B cell (primary cell): ENCODE results near the gene FARP1. TPM values are rescaled to one million over a fixed set of nuclear protein-coding genes. Genes with fewer than 3 reads are reported as not detected.

Experiments used
- polyA plus RNA-seq: library from polyadenylated mRNA; depleted of rRNA; stranded (reverse); fragments of >200 nt; gene quantifications from 2 replicates; pipeline ENCODE4 v1.2.3, GENCODE V29; 2012
- small RNA-seq: library from RNA; depleted of rRNA; stranded (forward); fragments of <200 nt; gene quantifications from one replicate; pipeline ENCODE3, GENCODE V24; 2012; ENCODE audit warnings: low replicate concordance, low read depth; ENCODE audit not compliant: insufficient read length
- total RNA-seq, 2 donors: library from RNA; stranded (reverse); fragments of 120-200 nt in 1 of 2; gene quantifications; 1 replicate in 1 of 2; 2 replicates in 1 of 2; pipeline versions ENCODE4 v1.2.3 to v1.2.4, GENCODE V29; 2013 to 2022

The FARP1 gene
- total and polyA plus RNA-seq, 2 donors (not counting 1 experiment from before 2014, with no cell fraction given): 0.15 to 1.5 TPM

Small RNA genes lying within 50 kb of the gene (small RNA-seq; reads per million reads assigned to genes)
- gene MIR3170: not detected

Other genes with a start within 250 kb of the FARP1 start
- gene IPO5, start 189.4 kb upstream of the FARP1 start, total RNA-seq: 76.4 and 84.1 TPM in 2 replicates
- 25.9 and 35.6 TPM in 2 replicates for gene IPO5, start 189.4 kb upstream of the FARP1 start, polyA plus RNA-seq
- gene RNF113B, start 34.2 kb downstream of the FARP1 start, total RNA-seq: not detected in 2 replicates
- gene RNF113B, start 34.2 kb downstream of the FARP1 start, polyA plus RNA-seq: not detected in 2 replicates